PC-3 (cell line): Measurements from ENCODE around the gene RBL1.

Experiments used
- EZH2 ChIP-seq: fragments of 300-600 bp; sonication (generic); IDR thresholded peaks from one replicate; pipeline ENCODE4 v1.6.1; 2017; ENCODE audit warnings: antibody characterized with exemption, mild to moderate bottlenecking, low read length; ENCODE audit not compliant: unreplicated experiment
- EZH2phosphoT487 ChIP-seq: fragments of 300-600 bp; sonication (generic); IDR thresholded peaks from 2 replicates; pipeline ENCODE4 v1.6.1; 2018; ENCODE audit warnings: mild to moderate bottlenecking, antibody characterized with exemption, low read length, borderline replicate concordance
- TF ChIP-seq, protein P1 (sequence below): fragments of 300-600 bp; sonication (generic); conservative IDR thresholded peaks from 2 replicates; pipeline ENCODE4 v1.5.1; 2017; ENCODE audit warnings: antibody characterized with exemption, low read depth, mild to moderate bottlenecking, low read length

DNA sequence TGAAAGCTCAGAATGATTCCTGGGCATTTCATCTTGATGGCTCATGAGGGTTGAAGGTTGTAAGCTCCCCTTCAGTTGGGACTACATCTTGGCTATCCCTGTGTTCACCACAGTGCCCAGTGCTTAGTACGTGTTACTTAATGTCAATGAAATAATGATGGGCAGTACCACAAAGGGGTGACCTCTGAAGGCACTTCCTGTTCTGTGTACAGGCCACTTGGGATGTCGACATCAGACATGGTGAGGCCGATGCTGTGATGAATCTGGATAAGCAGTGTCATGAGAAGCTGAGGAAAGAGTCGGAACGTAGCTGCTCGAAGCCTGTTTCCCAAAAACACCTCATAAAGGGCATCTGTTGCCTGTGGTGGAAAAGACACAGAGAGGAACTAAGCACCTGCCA lies 27.6 kb upstream of the RBL1 start:
- TF ChIP-seq EZH2 (no peak), EZH2phosphoT487 (no peak)
- TF ChIP-seq, protein P1, sequence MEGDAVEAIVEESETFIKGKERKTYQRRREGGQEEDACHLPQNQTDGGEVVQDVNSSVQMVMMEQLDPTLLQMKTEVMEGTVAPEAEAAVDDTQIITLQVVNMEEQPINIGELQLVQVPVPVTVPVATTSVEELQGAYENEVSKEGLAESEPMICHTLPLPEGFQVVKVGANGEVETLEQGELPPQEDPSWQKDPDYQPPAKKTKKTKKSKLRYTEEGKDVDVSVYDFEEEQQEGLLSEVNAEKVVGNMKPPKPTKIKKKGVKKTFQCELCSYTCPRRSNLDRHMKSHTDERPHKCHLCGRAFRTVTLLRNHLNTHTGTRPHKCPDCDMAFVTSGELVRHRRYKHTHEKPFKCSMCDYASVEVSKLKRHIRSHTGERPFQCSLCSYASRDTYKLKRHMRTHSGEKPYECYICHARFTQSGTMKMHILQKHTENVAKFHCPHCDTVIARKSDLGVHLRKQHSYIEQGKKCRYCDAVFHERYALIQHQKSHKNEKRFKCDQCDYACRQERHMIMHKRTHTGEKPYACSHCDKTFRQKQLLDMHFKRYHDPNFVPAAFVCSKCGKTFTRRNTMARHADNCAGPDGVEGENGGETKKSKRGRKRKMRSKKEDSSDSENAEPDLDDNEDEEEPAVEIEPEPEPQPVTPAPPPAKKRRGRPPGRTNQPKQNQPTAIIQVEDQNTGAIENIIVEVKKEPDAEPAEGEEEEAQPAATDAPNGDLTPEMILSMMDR, result no peak
